ENCODE measurements around the gene PRRT1B. TPM values are rescaled to one million over a fixed set of nuclear protein-coding genes. Genes with fewer than 3 reads are reported as not detected.

PRRT1B gene
- total RNA-seq, 1 experiment from 2014 or later, result not detected

DNA sequence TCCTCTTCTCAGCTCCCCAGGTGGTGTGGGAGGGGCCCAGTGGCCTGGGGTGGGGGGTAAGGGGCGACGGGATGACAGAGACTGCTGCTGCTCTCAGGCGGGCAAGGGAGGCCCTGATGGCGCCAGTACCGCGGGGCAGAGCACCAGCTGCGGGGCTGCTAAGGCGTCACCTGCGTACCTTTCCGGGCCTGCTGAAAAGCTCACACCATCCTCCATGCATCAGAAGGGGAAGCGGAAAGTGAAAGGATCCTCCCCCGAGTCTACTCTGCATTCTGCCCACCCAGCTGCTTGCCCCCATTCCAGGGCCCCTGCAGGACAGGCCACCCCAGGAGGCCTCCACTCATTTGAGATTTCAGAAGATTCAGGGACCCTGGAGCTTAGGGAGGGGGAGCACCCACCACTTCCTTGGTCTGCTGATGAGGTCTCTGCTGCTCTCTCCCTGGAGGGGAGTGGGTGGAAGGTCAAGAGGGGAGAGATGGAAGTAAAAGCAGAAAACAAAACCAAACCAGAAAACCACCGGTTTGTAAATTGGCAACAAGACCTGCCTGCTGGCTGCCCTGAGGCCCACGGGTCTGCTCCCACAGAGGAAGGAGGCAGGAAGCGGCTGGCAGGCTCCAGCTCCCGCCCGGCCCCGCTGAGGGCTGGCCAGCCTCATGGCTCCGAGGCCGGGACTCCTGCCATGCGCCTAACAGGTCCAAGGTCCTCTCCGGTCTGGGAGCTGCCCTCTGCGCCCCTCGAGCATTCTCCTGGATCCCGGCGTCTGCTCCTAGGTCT is 33.6 kb downstream of the PRRT1B start:
- no peak for DNase-seq (ENCODE audit: low read depth)

DNA sequence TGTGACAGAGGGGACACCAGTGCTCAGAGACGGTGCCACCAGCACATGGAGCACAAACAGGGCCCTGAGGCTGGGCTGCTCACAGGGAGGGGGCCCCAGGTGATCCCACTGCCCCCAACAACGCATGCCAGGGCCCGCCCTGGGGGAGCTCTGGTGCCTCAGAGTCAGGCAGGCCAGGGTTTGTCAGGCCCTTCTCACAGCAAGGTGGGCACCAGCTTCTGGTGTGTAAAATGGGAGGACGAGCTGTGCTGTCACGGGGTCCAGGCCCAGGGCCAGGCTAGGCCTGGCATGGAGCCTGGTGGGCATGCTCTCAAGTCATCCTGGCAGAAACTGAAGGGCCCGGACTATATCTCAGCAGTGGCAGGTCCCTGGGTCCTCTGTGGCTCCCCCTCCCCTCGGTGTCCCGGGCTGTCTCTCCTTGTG is 34.5 kb downstream of the PRRT1B start:
- no peak for DNase-seq (ENCODE audit: low read depth)

DNA sequence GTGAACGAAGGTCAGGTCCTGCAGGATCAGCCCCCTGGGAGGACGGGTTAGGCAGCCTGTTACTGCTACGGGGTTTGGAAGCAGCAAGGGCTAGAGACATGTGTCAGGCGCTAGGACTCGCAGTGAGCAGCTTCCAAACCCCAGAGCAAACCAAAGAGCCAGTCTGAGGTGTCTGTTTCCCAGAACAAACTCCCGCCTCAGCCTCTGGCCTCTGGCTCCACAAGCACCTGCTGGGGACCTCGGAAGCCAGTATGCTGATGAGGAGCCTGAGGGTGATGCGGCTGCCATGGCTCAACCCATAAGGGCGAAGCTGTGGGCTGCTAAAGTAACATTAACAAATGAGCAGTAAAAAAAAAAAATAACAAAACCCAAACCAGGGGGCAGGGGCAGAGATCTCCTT is 35.0 kb downstream of the PRRT1B start:
- no peak for DNase-seq (ENCODE audit: low read depth)

DNA sequence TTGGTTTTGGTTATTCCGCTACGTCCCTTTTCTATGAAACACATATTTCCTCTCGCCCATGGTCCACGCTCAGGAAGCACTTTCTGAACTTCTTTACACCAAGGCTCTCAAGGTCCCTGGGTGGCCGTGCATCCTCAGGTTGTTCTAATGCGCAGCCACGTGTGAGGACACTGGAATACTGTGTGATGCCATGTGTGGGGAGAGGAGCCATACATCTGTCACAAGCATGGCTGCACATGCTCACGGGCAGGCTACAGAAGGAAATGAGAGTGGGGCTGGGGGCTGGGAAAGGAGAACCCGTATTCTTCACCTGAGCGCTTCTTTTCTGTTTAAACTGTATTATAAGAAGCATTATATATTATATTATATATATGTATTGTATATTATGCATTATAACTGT is 36.7 kb downstream of the PRRT1B start:
- no peak for DNase-seq (ENCODE audit: low read depth)

DNA sequence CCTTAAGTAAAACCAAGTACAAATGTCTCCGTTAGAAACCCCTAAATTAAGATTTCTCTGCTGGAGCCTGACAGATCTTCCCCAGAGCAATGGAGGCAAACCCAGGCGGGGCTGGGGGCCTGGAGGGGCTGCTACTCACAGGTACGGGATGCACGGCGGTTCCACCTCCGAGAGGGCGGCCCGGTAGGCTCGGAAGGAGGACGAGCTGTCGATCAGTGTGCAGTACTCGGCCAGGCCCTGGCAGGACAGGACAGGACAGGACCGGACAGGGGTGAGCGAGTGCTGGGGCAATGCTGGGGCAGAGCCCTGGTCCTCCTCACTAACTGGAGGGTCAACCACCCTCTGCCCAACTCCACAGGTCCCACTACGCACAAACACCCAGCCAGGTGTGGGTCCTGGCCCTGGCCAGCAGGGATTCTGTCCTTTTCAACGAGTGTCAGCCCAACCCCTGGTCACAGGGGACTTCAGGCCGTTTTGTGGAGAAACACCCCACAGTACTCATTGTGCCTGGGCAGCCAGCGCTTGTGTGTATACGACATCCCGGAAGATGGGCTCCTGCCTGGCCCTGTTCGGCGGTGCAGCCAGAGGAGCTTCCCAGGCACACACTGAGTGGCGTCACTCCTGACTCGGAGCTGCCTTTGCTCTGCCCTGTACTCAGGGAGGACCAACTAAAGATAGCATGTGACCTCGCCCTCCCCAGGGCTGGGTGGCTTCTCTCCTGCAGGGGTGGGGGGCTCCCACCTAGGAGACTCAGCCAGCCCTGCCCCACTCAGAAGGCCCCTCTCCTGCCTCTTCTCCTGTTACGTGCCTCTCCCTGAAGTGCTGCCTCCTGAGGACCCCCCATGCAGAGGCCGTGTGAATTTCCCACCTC is 37.4 kb downstream of the PRRT1B start:
- no peak for DNase-seq (ENCODE audit: low read depth)

DNA sequence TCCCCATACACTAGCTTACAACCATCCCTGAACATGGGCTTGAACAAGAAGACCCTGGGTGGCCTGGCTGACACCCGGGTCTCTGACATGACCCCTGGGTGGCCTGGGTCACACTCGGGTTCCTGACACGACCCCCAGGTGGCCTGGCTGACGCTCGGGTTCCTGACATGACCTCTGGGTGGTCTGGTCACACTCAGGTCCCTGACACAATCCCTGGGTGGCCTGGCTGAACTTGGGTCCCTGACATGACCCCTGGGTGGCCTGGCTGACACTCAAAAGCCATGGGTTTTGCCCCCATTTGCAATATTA is 38.0 kb downstream of the PRRT1B start:
- DNase-seq (ENCODE audit: low read depth), result no peak

DNA sequence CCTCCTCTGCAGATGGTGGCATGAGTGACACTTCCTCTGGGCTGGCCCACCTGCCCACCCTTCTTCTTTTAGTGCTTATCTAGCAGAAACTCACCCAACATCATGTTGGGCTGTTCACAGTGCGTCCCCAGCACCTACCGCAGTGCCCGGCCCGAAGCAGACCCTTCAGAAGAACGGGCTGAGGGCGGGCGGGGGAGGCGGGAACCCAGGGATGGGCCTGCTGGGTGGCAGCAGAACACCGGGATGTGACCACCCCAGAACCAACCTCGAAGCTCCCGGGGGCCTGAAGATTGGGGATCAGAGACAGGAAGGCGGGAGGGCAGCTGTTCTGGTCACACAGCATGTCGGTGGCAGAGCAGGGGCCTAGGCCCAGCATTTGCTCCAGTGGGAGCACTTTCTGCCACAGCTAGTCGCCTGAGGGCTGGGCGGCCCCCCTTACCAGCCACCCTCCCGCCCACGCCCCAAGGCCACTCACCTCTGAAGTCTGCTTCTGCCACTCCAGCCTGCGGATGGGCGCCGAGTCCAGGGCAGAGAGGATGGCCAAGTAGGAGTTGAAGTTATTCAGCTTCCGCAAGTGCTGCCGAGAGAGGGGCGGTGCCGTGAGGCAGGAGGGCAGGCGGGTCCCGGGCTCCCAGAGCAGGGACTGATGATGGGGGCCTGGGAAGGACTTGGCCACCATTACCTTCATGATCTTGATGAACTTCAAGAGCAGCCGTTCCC is 38.7 kb downstream of the PRRT1B start:
- DNase-seq (ENCODE audit: low read depth), result no peak

DNA sequence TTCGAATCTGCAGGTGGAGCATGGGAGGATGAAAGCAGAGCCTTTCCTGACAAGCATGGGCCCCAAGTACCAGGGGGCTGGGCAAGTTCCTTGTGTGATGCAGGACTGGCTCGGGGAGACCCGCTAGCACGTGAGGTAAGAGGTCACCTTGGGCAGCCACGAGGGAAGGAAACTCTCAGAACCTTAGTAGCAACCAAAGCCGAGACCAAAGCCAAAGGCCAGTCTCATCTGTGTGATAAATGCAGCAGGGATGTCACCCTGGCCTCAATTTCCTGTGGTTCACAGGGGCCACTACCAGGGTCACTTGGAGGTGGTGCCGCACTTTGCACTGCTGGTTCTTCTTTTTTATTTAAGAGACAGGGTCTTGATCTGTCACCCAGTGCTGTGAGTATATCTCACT is 39.5 kb downstream of the PRRT1B start:
- no peak for DNase-seq (ENCODE audit: low read depth)

DNA sequence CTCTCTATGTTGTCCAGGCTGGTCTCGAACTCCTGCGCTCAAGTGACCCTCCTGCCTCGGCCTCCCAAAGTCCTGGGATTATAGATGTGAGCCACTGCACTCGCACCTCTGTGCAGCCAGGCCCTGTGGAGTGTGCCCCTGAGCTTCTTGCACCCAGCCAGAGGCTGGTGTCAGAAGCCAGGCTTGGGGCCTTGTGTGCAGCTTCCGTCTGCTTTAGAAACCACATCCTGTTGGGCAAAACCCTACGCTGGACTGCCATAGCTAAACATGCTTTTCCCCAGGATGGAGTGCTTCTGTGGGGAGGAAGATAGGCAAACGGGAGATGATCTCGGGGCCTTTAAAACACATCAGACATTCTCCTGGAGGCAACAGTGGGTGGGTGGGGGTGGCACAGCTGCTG is 40.1 kb downstream of the PRRT1B start:
- peak; percentile 37 for DNase-seq (ENCODE audit: low read depth)

DNA sequence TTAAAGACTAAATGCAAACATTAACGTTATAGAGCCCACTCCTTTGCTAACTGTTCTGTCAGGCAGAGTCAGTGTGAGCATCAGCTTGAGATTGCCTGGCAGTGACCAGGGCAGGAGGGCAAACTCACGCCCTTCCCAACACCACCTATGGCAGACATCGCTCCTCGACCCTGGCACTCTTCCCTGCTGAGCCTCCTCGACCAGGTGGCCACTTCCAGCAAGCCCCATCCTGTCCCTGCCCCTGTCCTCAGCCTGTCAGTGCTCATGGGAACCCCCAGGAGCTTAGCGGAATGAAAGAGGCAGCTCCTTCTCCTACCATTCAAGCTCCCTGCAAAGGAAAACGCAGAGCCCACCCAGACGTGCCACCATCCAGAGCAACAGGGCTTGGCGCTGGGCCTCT is 42.0 kb downstream of the PRRT1B start:
- DNase-seq (ENCODE audit: low read depth), result no peak

DNA sequence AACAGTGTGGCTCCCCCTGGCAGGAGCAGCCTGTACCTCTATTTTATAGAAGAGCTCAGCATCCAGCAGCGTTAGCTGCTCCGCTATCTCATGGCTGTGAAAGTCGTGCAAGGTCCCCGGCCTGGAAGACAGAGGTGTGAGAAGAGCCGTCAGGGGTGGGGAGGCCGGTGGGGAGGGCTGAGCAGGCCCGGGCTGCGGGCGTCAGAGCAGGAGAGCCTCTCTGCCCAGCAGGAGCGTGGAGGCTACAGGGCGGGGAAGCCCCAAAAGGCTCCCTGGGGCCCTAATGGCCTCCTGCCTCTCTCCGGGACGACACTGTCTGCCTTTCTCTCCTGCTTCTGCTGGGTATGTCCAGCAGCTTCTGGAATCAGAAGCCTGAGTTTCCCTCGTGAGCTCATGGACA is 42.6 kb downstream of the PRRT1B start:
- no peak for DNase-seq (ENCODE audit: low read depth)

DNA sequence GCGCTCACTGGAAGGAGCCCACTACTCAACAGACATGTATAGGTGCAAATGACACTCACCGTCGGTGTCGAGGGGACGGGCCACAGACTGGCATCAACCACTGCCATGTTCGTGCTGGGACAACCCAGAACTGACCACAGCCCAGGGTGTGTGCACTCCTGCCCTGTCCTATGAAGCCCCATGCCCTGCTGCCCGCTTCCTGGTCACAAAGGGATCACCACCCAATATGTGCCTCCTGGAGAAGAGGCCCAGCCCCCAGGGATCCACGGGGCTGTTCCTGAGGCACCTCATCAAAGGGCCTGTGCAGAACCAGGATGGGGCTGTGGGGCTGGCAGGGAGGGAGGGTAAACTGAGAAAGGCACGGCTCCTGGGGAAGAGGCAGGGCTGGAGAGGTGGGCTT is 43.1 kb downstream of the PRRT1B start:
- DNase-seq (ENCODE audit: low read depth), result no peak

DNA sequence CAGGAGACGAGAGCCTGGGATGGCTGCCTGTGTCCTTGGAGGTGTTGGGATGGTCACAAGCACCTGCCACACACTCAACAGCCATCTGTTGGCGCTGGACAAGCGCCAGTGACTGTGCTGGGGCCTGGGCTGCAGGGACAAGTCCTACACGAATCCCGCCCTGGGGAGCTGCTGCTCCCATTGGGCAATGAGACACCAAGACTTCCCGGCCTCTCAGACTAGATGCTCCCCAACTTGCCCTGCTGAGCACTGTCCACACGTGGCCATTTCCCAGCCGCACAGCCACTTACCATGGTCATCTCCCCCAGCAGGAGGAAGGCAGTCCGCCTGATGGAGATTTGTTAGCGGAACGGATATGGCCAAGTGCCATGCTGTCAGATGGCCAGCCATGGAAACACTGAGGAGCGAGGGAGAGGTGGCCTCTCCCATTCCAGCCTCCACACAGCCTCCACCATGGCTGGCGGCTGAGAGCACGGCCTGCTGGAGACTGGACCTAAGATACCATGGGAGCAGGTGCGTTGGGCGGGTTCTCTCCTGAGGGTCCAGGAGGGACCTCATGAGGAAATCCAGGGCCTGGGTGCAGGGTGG is 43.9 kb downstream of the PRRT1B start:
- DNase-seq (ENCODE audit: low read depth), result no peak

DNA sequence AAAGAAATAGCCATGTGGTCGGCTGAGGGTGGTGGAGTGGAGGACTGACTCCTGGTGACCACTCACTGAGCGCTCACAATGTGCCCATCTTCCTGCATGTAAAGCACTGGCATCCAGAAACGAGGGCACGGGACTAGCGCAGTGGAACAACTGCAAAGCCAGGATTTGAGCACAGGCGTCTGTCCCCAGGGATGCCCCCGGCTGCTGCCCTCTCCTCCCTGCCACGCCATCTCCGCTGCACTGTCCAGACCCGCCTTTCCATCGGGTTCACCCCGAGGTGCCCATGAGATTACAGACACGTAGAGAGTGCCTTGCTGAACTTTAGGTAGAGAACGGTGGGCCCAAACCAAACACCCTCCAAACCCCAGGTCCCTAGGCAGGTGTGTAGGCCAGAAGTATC is 44.7 kb downstream of the PRRT1B start:
- no peak for DNase-seq (ENCODE audit: low read depth)

DNA sequence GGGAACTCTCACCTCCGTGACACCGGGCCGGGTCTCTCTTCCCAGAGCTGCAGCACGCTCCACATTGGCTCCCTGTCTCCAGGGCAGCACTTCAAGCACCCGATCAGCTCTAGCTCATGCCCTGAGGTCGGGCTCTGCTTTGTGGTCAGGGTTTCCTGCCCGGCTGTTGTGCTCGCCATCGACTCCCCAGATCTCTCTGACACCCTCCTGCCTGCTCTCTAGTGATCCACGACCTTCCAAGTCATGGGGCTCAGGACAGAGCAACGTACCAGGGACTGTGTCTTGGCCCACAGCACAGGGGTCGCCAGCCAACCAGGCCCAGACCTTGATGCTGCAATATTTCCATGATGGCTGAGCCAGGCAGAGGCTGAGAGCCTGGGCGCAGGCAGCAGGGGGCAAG is 45.1 kb downstream of the PRRT1B start:
- DNase-seq (ENCODE audit: low read depth), result no peak

DNA sequence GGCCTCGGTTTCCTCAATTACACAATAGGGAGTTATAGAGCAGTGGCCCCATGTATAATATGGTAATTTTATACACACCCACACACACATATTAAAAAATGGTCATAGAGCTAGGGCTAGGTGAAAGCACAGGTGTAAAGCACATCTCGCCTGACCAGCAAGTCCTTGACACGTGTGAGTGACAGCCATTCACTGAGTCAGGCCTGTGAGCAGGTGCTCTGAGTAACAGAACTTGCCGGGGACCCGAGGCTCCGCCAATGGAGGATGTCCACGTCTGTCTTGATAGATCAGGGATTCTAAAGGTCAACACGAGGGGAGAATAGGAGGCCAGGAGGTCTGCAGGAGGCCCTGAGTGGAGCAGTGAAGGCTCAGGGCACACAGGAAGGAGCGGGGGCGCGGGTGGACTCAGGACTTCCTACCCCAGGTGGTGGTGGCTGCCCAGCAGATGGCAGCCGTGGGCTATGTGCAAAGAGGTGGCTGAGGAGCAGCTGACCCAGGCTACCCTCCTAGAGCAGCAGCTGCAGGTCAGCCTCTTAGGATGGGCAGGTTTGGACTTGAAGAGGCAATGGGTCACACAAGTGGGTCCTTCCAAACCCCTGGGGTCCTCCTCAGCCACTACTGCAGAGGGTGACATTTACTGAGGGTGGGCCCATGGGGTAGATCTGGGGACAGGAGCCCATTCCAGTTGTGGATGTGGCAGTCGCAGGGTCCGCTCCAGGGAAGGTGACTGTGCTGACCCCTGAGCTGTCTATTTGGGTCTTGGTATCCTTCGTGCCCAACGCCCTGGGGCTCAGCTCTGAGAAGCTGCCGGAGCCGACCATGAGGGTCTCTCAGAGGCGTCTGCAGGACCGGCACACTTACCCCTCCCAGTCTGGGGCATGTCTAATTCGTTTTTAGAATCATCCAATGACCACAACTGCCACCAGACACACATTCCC is 45.9 kb downstream of the PRRT1B start:
- DNase-seq (ENCODE audit: low read depth), result peak; percentile 70

DNA sequence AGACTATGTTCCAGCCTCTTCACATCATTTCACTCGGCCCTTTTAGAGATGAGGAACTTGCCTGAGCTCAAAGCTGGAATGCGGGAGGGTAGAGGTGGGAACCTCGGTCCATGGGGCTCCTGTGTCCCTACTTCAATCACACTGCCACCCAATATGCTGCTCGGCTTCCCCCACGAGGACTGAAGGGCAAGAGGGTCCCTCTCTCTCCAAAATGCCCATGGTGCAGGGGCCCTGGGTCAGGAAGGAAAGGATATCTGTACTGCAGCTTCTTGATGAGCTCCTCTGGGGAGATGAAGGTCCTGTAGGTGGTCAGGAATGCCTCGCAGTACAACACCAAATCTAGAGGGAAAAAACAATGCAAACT is 46.5 kb downstream of the PRRT1B start:
- DNase-seq (ENCODE audit: low read depth), result no peak

DNA sequence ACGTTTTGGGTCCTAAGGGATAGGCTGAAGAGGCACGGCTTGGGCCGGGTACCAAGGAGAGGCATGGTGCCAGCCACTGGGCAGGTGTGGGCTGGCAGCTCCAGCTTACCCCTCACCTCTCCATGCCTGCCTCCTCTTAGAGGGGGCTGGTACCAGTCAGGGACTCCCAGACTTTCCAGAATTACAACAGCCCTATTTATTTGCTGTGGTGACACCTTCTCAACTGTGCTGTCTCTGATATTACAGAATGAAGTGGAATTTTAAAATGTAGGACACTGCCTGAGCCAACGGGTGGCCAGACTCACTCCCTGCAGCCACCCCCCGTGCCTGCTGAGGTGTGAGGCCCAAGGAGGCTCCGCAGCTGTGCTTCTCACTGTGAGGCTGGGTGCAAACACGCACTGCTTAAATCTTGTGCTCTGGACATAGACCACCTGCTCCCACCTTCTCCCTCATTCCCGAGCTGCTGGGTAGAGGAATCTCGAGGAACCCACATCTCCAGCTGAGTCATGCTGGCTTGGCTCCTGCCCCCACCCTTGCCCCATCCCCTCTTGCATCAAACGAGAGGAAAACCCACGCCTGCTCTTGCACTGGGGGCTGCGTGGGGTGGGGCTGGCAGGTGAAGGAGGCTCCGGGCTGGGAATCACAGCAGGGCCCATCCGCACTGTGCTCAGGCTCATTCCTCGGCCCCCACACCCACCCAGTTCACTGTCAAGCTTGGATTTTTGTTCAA is 47.9 kb downstream of the PRRT1B start:
- DNase-seq (ENCODE audit: low read depth), result no peak

DNA sequence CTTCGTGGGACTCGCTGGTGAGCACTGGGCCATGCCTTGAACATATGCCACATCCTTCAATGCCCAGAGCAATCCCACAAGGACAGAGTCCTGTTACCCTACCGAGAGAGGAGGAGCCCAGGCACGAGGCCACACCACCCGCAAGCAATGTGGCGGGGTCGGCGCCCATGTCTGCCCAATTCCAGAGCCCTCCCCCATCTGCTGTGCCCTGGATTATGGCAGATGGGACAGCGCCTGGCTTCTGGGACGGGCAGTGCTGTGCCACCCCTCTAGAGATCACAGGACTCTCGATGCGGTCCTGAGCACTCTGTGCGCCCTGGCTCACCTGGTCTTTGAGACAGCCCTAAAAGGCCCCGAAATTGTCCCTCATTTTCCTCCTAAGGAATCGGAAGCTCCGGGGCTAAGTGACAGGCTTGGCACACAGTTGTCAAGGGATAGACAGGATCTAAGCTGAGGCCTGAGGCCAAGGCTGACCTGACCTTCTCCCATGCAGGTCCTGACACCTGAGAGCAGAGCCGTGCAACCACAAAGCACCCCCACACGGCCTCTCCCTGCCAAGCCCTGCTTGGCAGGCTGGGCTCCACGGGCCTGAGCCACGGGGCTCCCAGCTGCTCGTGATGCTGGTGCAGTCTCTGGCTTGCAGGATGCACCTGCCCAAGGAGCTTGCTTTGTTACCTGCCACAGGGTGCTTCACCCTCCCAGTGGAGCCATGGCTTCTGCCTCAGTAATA is 48.8 kb downstream of the PRRT1B start:
- no peak for DNase-seq (ENCODE audit: low read depth)

All from HT1080 (cell line).